Measurements from ENCODE around the gene POU3F1. TPM values are rescaled to one million over a fixed set of nuclear protein-coding genes. Genes with fewer than 3 reads are reported as not detected.
"Not testable (repeated sequence)": the region's sequence is repeated elsewhere in the genome, so short reads cannot be mapped to it uniquely, and the experiment has no call there.

POU3F1 gene
- total RNA-seq, 1 donor from 2014 or later: not detected

GRCh38 chr1:38041936-38042834 lies 4.4 kb downstream of the POU3F1 start:
- no peak for TF ChIP-seq CTCF (IDR thresholded peaks at IDR 0.05)

GRCh38 chr1:38039331-38040088 lies 7.1 kb downstream of the POU3F1 start:
- DNase-seq (no peak), ATAC-seq (no peak)
- intact Hi-C loops (cut with DNase I): no loop called here
- Histone ChIP-seq H3K4me3 (no peak overlapping the region), H3K9me3 (no peaks in the 10 kb centered on the region), H3K36me3 (no peaks in the 10 kb centered on the region), H3K27ac (no peak overlapping the region), H3K27me3 (ENCODE audit: low read depth) (peaks cover 57% of the 10 kb centered on the region), H3K4me1 (peaks cover 6% of the 10 kb centered on the region)
- no peak for TF ChIP-seq CTCF (IDR thresholded peaks at IDR 0.05)

More at GRCh38 chr1:38041936-38042834, 4.4 kb downstream of the POU3F1 start:
- H3K4me3 ChIP-seq: no peak overlapping the region
- no peaks in the 10 kb centered on the region for H3K9me3 ChIP-seq
- intact Hi-C loops (cut with DNase I): no loop called here
- peaks cover 70% of the 10 kb centered on the region for H3K27me3 ChIP-seq (ENCODE audit: low read depth)
- H3K4me1 ChIP-seq: peaks cover 17% of the 10 kb centered on the region
- no peak for DNase-seq
- no peaks in the 10 kb centered on the region for H3K36me3 ChIP-seq
- no peak overlapping the region for H3K27ac ChIP-seq
- ATAC-seq: no peak

GRCh38 chr1:38038861-38039260 lies 7.7 kb downstream of the POU3F1 start:
- ATAC-seq: no peak
- no peak for DNase-seq
- TF ChIP-seq CTCF (IDR thresholded peaks at IDR 0.05): no peak
- peaks cover 51% of the 10 kb centered on the region for H3K27me3 ChIP-seq (ENCODE audit: low read depth)
- no peaks in the 10 kb centered on the region for H3K36me3 ChIP-seq
- H3K4me1 ChIP-seq: no peaks in the 10 kb centered on the region
- H3K4me3 ChIP-seq: no peak overlapping the region
- no peak overlapping the region for H3K27ac ChIP-seq
- intact Hi-C loops (cut with DNase I): no loop called here
- H3K9me3 ChIP-seq: no peaks in the 10 kb centered on the region

GRCh38 chr1:38037221-38037939 lies 9.2 kb downstream of the POU3F1 start:
- H3K9me3 ChIP-seq: no peaks in the 10 kb centered on the region
- H3K4me3 ChIP-seq: no peak overlapping the region
- ATAC-seq (peak in 1 of 2 donors; percentile 36), DNase-seq (no peak)
- H3K27me3 ChIP-seq (ENCODE audit: low read depth): peaks cover 46% of the 10 kb centered on the region
- intact Hi-C loops (cut with DNase I): no loop called here
- H3K27ac ChIP-seq: no peak overlapping the region
- H3K4me1 ChIP-seq: no peaks in the 10 kb centered on the region
- TF ChIP-seq CTCF (IDR thresholded peaks at IDR 0.05): peak; percentile 23
- H3K36me3 ChIP-seq: no peaks in the 10 kb centered on the region

GRCh38 chr1:38034871-38035270 lies 11.7 kb downstream of the POU3F1 start:
- DNase-seq (no peak), ATAC-seq (no peak)
- Histone ChIP-seq H3K36me3 (no peaks in the 10 kb centered on the region), H3K27me3 (ENCODE audit: low read depth) (peaks cover 26% of the 10 kb centered on the region), H3K27ac (no peak overlapping the region), H3K4me1 (peaks cover 12% of the 10 kb centered on the region), H3K9me3 (no peaks in the 10 kb centered on the region), H3K4me3 (no peak overlapping the region)
- intact Hi-C loops (cut with DNase I): no loop called here
- no peak for TF ChIP-seq CTCF (IDR thresholded peaks at IDR 0.05)

- intact Hi-C loops (cut with DNase I): not testable (repeated sequence)
These were observed 13.6 kb downstream of the POU3F1 start for GRCh38 chr1:38032992-38033391.

More at GRCh38 chr1:38032992-38033391, 13.6 kb downstream of the POU3F1 start:
- Histone ChIP-seq H3K27me3 (ENCODE audit: low read depth) (peaks cover 14% of the 10 kb centered on the region), H3K4me1 (peaks cover 22% of the 10 kb centered on the region)
- H3K9me3 ChIP-seq, H3K27ac ChIP-seq, H3K36me3 ChIP-seq, DNase-seq, H3K4me3 ChIP-seq, ATAC-seq: not testable (repeated sequence)

Measured in lower lobe of right lung (tissue), 2 donors.